ENCODE data around the gene HPS1.
A peak's percentile ranks its signal among the peaks of the same experiment; 100 is the strongest.

Gene HPS1

DNA sequence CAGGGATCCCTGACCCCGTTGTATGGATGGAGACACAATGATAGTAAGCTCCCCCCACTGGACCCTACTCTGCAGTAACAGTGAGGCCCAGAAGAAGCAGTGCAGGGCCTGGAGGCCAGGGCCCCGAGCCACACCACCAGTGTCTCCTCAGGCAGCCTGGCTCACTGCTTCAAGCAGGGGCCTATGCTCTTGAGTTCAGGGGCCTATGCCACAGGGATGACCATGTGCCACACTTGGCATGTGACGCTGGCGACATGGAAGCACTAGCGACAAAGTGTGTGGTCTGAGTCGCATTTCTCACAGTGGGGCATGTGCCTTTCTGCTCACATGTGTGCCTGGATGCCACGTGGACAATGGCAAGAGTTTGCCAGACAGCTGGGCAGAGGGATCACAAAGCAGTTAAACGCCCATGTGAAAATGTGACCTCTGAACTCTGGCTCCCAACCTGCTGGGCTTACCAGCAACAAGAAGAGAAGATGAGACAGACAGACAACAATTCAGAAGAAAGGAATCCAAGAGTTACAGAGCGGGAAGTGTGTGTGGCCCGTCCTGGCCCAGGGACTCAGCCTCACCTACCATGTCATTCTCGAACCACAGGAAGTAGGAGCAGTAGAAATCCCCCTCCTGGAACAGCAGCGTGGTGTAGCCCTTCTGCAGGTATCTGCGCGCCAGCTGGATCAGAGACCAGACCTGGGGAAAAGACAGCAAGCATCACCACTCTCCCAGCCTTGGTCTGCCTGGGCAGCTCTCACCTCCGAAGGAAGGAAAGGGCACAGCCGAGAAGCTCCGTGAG lies 27.1 kb downstream of the HPS1 start:
- Histone ChIP-seq H3K27ac (ENCODE audit: low read depth, low read length, severe bottlenecking) (no peak overlapping the region), H3K9me3 (ENCODE audit: control insufficient read depth, low read length) (no peaks in the 10 kb centered on the region), H3K4me3 (ENCODE audit: extremely low read depth, insufficient read depth, low read length, poor library complexity, severe bottlenecking) (no peak overlapping the region), H3K4me1 (ENCODE audit: control insufficient read depth, insufficient read depth, low read length, poor library complexity, severe bottlenecking) (peaks cover 8% of the 10 kb centered on the region), H3K36me3 (ENCODE audit: control insufficient read depth, insufficient read depth, low read length) (peaks cover 22% of the 10 kb centered on the region)
- 95 to 96% methylated on average over 15 to 16 of the region's 17 CpGs for WGBS, 2 experiments (ENCODE audit: insufficient coverage in 2 of 2)

DNA sequence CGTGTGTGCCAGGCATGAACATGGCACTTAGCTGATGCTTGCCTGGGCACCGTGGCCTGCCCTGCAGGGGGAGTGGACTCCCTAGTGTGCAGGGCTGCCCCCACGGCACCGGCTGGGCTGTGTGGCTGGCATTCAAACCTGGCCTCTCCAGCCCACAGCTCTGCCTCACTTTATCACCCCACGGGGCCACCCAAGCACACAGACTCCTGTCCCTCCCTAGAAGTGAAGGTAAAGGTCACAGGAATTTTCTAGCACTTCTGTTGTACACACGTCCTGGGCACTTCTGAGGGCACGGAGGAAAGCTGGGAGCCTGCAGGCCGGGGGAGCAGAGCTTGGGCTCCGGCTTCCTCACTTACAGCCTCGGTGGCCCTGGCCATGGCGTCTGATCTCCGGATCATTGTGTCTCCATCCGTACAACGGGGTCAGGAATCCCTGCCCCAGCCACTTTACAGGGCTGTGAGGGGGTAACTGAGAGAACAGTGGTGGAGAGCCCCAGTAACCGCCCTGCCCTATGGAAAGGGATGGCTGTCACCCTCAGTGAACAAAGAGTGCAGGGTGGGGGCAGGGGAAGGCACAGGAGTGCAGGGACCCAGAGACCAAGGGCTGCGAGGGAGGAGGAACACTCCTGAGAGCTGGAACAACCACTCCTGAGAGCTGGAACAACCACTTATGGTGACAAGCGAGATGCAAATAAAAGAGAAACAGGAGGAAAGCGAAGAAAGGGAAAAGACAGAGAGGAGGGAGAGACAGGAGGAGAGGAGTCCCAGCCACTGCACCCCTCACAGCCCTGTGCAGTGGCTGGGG lies 27.9 kb downstream of the HPS1 start:
- Histone ChIP-seq H3K9me3 (ENCODE audit: control insufficient read depth, low read length) (no peaks in the 10 kb centered on the region), H3K4me1 (ENCODE audit: control insufficient read depth, insufficient read depth, low read length, poor library complexity, severe bottlenecking) (peaks cover 15% of the 10 kb centered on the region), H3K27ac (ENCODE audit: low read depth, low read length, severe bottlenecking) (no peak overlapping the region), H3K36me3 (ENCODE audit: control insufficient read depth, insufficient read depth, low read length) (peaks cover 22% of the 10 kb centered on the region), H3K4me3 (ENCODE audit: extremely low read depth, insufficient read depth, low read length, poor library complexity, severe bottlenecking) (no peak overlapping the region)
- WGBS, 2 experiments (ENCODE audit: insufficient coverage in 2 of 2): 92 to 94% methylated on average over 14 to 18 of the region's 18 CpGs

GRCh38 chr10:98417973-98418664 lies 28.6 kb downstream of the HPS1 start:
- 92 to 94% methylated on average over 19 to 21 of the region's 21 CpGs for WGBS, 2 experiments (ENCODE audit: insufficient coverage in 2 of 2)
- no peaks in the 10 kb centered on the region for H3K9me3 ChIP-seq (ENCODE audit: control insufficient read depth, low read length)
- no peak overlapping the region for H3K27ac ChIP-seq (ENCODE audit: low read depth, low read length, severe bottlenecking)
- H3K4me1 ChIP-seq (ENCODE audit: control insufficient read depth, insufficient read depth, low read length, poor library complexity, severe bottlenecking): peaks cover 15% of the 10 kb centered on the region
- no peak overlapping the region for H3K4me3 ChIP-seq (ENCODE audit: extremely low read depth, insufficient read depth, low read length, poor library complexity, severe bottlenecking)
- H3K36me3 ChIP-seq (ENCODE audit: control insufficient read depth, insufficient read depth, low read length): peaks cover 18% of the 10 kb centered on the region

- Histone ChIP-seq H3K36me3 (ENCODE audit: control insufficient read depth, insufficient read depth, low read length) (peaks cover 15% of the 10 kb centered on the region), H3K9me3 (ENCODE audit: control insufficient read depth, low read length) (no peaks in the 10 kb centered on the region), H3K27ac (ENCODE audit: low read depth, low read length, severe bottlenecking) (no peak overlapping the region), H3K4me3 (ENCODE audit: extremely low read depth, insufficient read depth, low read length, poor library complexity, severe bottlenecking) (no peak overlapping the region), H3K4me1 (ENCODE audit: control insufficient read depth, insufficient read depth, low read length, poor library complexity, severe bottlenecking) (peaks cover 15% of the 10 kb centered on the region)
- WGBS, 2 experiments (ENCODE audit: insufficient coverage in 2 of 2): 94% methylated on average over 16 to 17 of the region's 19 CpGs
These were observed 29.2 kb downstream of the HPS1 start for GRCh38 chr10:98417481-98417959.

DNA sequence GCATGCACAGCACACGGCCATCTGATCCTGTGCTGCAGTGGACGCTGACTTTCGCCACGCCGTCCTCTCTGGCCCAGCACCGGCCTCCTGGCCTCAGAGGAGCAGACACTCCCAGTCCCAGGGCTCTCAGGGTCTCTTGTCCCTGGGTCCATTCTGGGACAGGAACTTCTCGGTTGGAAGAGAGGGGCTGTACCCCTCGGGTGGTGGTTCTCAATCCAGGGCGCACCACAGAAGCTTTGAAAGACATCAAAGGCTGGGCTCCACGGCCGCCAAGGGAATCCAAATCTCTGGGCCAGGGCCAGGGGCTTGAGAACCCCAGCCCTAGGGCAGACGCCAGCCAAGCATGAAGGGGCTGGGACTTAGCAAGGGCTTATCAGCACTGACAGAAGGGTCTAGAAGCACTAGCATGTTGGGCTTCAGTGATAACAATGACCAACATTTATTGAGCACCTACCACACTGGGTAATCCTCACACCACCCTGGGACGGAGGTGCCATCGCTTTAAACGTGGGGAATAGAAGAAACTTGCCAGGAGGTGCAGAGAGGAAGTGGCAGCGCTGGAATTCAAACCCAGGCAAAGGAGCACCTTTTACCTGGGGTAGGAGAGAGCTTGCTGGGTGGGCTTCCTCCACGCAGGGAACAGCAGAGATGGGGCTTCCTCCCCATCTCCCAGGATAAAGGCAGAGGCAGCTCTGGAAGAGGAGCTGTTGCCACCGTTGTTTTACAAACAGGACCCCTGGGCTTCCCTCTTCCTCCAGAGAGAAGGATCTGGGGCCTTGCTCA lies 29.9 kb downstream of the HPS1 start:
- Histone ChIP-seq H3K36me3 (ENCODE audit: control insufficient read depth, insufficient read depth, low read length) (peaks cover 10% of the 10 kb centered on the region), H3K4me1 (ENCODE audit: control insufficient read depth, insufficient read depth, low read length, poor library complexity, severe bottlenecking) (peaks cover 15% of the 10 kb centered on the region), H3K4me3 (ENCODE audit: extremely low read depth, insufficient read depth, low read length, poor library complexity, severe bottlenecking) (no peak overlapping the region), H3K27ac (ENCODE audit: low read depth, low read length, severe bottlenecking) (no peak overlapping the region), H3K9me3 (ENCODE audit: control insufficient read depth, low read length) (no peaks in the 10 kb centered on the region)
- 90 to 93% methylated on average over 15 to 16 of the region's 18 CpGs for whole genome bisulfite sequencing, 2 experiments (ENCODE audit: insufficient coverage in 2 of 2)

- WGBS, 2 experiments (ENCODE audit: insufficient coverage in 2 of 2): 58 to 79% methylated on average over 4 to 5 of the region's 8 CpGs
- Histone ChIP-seq H3K4me3 (ENCODE audit: extremely low read depth, insufficient read depth, low read length, poor library complexity, severe bottlenecking) (no peak overlapping the region), H3K9me3 (ENCODE audit: control insufficient read depth, low read length) (no peaks in the 10 kb centered on the region), H3K27ac (ENCODE audit: low read depth, low read length, severe bottlenecking) (peak overlapping the region; percentile 78), H3K36me3 (ENCODE audit: control insufficient read depth, insufficient read depth, low read length) (peaks cover 10% of the 10 kb centered on the region), H3K4me1 (ENCODE audit: control insufficient read depth, insufficient read depth, low read length, poor library complexity, severe bottlenecking) (peaks cover 15% of the 10 kb centered on the region)
These were observed 31.0 kb downstream of the HPS1 start for GRCh38 chr10:98415731-98416119.

DNA sequence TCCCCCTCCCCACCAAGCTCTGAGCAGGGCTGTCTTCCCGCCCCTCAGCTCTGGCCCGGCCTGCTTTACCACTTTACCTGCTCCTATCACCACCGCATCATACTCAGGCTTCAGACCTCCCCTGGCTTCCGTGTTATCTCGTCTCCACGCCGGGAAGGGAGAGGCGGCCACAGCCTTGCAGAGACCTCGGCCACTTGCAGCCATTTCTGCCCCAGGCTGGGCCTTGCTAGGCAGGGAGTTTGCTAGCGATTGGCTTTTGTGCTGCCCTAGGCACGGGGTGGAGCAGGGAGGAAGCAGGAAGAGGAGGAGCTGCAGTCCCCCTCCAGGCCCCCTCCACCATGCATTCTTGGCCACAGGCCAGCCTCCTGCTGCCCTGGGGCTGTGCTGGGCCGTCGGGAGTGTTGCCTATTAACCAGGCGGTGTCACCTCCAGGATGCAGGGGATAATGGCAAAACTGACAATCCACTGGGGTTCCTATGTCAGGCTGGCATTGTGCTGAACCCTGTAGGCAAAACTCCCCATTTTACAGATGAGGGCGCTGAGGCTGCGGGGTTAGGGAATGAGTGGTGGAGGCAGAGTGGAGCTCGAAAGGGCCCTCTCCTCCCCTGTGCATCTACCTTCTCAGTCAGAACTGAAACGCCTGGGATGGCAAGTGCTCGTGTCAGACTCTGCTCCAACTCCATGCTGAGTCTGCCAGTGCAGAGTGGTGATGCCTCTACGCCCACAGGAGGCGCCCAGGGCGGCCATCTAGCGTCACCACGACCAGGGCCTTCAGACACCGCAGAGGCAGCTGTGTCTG lies 31.6 kb downstream of the HPS1 start, which contains the start of gene PYROXD2:
PYROXD2 (minus strand) TSS at position 251 of the 799 bp plus-strand sequence; CDS start at position 204, 47 bp downstream.
- WGBS, 2 experiments (ENCODE audit: insufficient coverage in 2 of 2): 41 to 47% methylated on average over 10 to 23 of the region's 25 CpGs
- H3K4me1 ChIP-seq (ENCODE audit: control insufficient read depth, insufficient read depth, low read length, poor library complexity, severe bottlenecking): peaks cover 15% of the 10 kb centered on the region
- no peaks in the 10 kb centered on the region for H3K9me3 ChIP-seq (ENCODE audit: control insufficient read depth, low read length)
- peaks cover 10% of the 10 kb centered on the region for H3K36me3 ChIP-seq (ENCODE audit: control insufficient read depth, insufficient read depth, low read length)
- H3K27ac ChIP-seq (ENCODE audit: low read depth, low read length, severe bottlenecking): peak within 1 kb of the TSS; percentile 78
- peak within 1 kb of the TSS; percentile 55 for H3K4me3 ChIP-seq (ENCODE audit: extremely low read depth, insufficient read depth, low read length, poor library complexity, severe bottlenecking)

DNA sequence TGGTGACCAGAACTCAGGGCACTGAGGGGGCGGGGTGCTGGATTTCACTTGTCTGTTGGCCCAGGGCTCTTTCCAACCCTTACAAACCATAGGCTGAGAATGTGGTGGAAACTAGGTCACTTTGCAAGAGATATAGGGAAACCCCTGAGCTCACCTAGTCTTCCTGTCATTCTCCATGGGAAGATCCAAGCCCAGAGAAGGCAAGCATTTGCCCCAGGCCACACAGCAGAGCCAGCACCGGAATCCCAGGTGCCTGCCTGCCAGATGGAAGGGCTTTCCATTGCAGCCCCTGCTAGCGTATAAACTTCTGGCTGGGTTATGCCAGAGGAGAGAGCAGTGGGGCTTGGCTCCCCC lies 32.2 kb downstream of the HPS1 start:
- WGBS, 2 experiments (ENCODE audit: insufficient coverage in 2 of 2): 22 to 23% methylated on average over 2 of the region's 3 CpGs
- peaks cover 6% of the 10 kb centered on the region for H3K36me3 ChIP-seq (ENCODE audit: control insufficient read depth, insufficient read depth, low read length)
- H3K27ac ChIP-seq (ENCODE audit: low read depth, low read length, severe bottlenecking): peak overlapping the region; percentile 78
- peak overlapping the region; percentile 55 for H3K4me3 ChIP-seq (ENCODE audit: extremely low read depth, insufficient read depth, low read length, poor library complexity, severe bottlenecking)
- H3K4me1 ChIP-seq (ENCODE audit: control insufficient read depth, insufficient read depth, low read length, poor library complexity, severe bottlenecking): peaks cover 15% of the 10 kb centered on the region
- H3K9me3 ChIP-seq (ENCODE audit: control insufficient read depth, low read length): no peaks in the 10 kb centered on the region

DNA sequence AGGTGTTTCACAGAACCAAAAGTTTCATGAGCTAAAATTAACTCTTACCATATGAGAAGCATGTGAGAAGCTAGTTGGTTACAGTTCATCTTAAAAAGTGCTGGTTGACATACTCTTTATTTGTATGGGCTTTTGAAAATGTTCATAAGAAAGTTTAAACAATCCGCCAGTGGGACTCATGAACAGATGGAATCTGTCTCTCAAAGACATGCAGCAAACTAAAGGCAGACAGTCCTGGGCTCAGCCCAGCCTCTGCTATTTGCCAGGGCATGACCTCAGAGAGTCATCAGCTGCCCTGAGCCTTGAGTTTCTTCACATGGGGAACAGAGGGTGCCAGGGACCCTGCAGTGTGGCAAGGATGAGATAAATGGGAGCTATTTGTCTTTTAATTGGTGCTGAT lies 35.0 kb downstream of the HPS1 start:
- 93 to 100% methylated on average over 1 of the region's 1 CpG for WGBS, 2 experiments (ENCODE audit: insufficient coverage in 2 of 2)
- H3K36me3 ChIP-seq (ENCODE audit: control insufficient read depth, insufficient read depth, low read length): peaks cover 1% of the 10 kb centered on the region
- H3K9me3 ChIP-seq (ENCODE audit: control insufficient read depth, low read length): no peaks in the 10 kb centered on the region
- no peak overlapping the region for H3K27ac ChIP-seq (ENCODE audit: low read depth, low read length, severe bottlenecking)
- H3K4me1 ChIP-seq (ENCODE audit: control insufficient read depth, insufficient read depth, low read length, poor library complexity, severe bottlenecking): peaks cover 15% of the 10 kb centered on the region
- no peak overlapping the region for H3K4me3 ChIP-seq (ENCODE audit: extremely low read depth, insufficient read depth, low read length, poor library complexity, severe bottlenecking)

Measured in mesodermal cell (in vitro differentiated cells).